ENCODE data around the gene NR1D2.

NR1D2 gene

GRCh38 chr3:23948761-23949160 is 3.7 kb downstream of the NR1D2 start:
- no peaks in the 10 kb centered on the region for H3K36me3 ChIP-seq (ENCODE audit: control insufficient read depth in 2 of 2, insufficient read depth in 2 of 2, low read length in 2 of 2)
- no peak overlapping the region for H3K4me3 ChIP-seq (ENCODE audit: low read length in 2 of 2)
- no peaks in the 10 kb centered on the region for H3K27me3 ChIP-seq (ENCODE audit: control insufficient read depth in 1 of 2, insufficient read depth in 2 of 2, low read length in 2 of 2)
- H3K4me1 ChIP-seq (ENCODE audit: control insufficient read depth, insufficient read depth, low read length) = peaks cover 41% of the 10 kb centered on the region
- H3K9ac ChIP-seq (ENCODE audit: low read length in 2 of 2) = no peak overlapping the region
- H3K27ac ChIP-seq (ENCODE audit: low read length) = no peak overlapping the region
- no peaks in the 10 kb centered on the region for H3K9me3 ChIP-seq (ENCODE audit: control insufficient read depth in 2 of 2, low read length in 2 of 2)

GRCh38 chr3:23949784-23950183 is 4.7 kb downstream of the NR1D2 start:
- H3K4me3 ChIP-seq (ENCODE audit: low read length in 2 of 2) = peak overlapping the region; percentile 31 to 46
- H3K27ac ChIP-seq (ENCODE audit: low read length) = no peak overlapping the region

GRCh38 chr3:23950293-23950692 is 5.2 kb downstream of the NR1D2 start:
- Histone ChIP-seq H3K9ac (ENCODE audit: low read length in 2 of 2) (peak overlapping the region in 1 of 2 donors; percentile 45), H3K4me1 (ENCODE audit: control insufficient read depth, insufficient read depth, low read length) (peaks cover 44% of the 10 kb centered on the region), H3K27me3 (ENCODE audit: control insufficient read depth in 1 of 2, insufficient read depth in 2 of 2, low read length in 2 of 2) (no peaks in the 10 kb centered on the region), H3K4me3 (ENCODE audit: low read length in 2 of 2) (peak overlapping the region; percentile 26 to 31), H3K36me3 (ENCODE audit: control insufficient read depth in 2 of 2, insufficient read depth in 2 of 2, low read length in 2 of 2) (peaks cover 0 to 3% of the 10 kb centered on the region in 2 donors), H3K27ac (ENCODE audit: low read length) (no peak overlapping the region), H3K9me3 (ENCODE audit: control insufficient read depth in 2 of 2, low read length in 2 of 2) (no peaks in the 10 kb centered on the region)

More at GRCh38 chr3:23949784-23950183, 4.7 kb downstream of the NR1D2 start:
- peaks cover 44% of the 10 kb centered on the region for H3K4me1 ChIP-seq (ENCODE audit: control insufficient read depth, insufficient read depth, low read length)
- H3K27me3 ChIP-seq (ENCODE audit: control insufficient read depth in 1 of 2, insufficient read depth in 2 of 2, low read length in 2 of 2) = no peaks in the 10 kb centered on the region
- H3K9ac ChIP-seq (ENCODE audit: low read length in 2 of 2) = peak overlapping the region in 1 of 2 donors; percentile 45
- H3K9me3 ChIP-seq (ENCODE audit: control insufficient read depth in 2 of 2, low read length in 2 of 2) = no peaks in the 10 kb centered on the region
- no peaks in the 10 kb centered on the region for H3K36me3 ChIP-seq (ENCODE audit: control insufficient read depth in 2 of 2, insufficient read depth in 2 of 2, low read length in 2 of 2)

- peaks cover 30% of the 10 kb centered on the region for H3K4me1 ChIP-seq (ENCODE audit: control insufficient read depth, insufficient read depth, low read length)
- no peak overlapping the region for H3K4me3 ChIP-seq (ENCODE audit: low read length in 2 of 2)
- no peaks in the 10 kb centered on the region for H3K27me3 ChIP-seq (ENCODE audit: control insufficient read depth in 1 of 2, insufficient read depth in 2 of 2, low read length in 2 of 2)
- H3K9me3 ChIP-seq (ENCODE audit: control insufficient read depth in 2 of 2, low read length in 2 of 2) = no peaks in the 10 kb centered on the region
- H3K36me3 ChIP-seq (ENCODE audit: control insufficient read depth in 2 of 2, insufficient read depth in 2 of 2, low read length in 2 of 2) = peaks cover 2 to 3% of the 10 kb centered on the region in 2 donors
- H3K9ac ChIP-seq (ENCODE audit: low read length in 2 of 2) = no peak overlapping the region
- no peak overlapping the region for H3K27ac ChIP-seq (ENCODE audit: low read length)
Measured at GRCh38 chr3:23952646-23953045, 7.6 kb downstream of the NR1D2 start.

GRCh38 chr3:23953523-23953922 is 8.4 kb downstream of the NR1D2 start:
- Histone ChIP-seq H3K4me3 (ENCODE audit: low read length in 2 of 2) (no peak overlapping the region), H3K27me3 (ENCODE audit: control insufficient read depth in 1 of 2, insufficient read depth in 2 of 2, low read length in 2 of 2) (no peaks in the 10 kb centered on the region), H3K36me3 (ENCODE audit: control insufficient read depth in 2 of 2, insufficient read depth in 2 of 2, low read length in 2 of 2) (peaks cover 6 to 7% of the 10 kb centered on the region in 2 donors), H3K27ac (ENCODE audit: low read length) (no peak overlapping the region), H3K4me1 (ENCODE audit: control insufficient read depth, insufficient read depth, low read length) (peaks cover 23% of the 10 kb centered on the region), H3K9me3 (ENCODE audit: control insufficient read depth in 2 of 2, low read length in 2 of 2) (no peaks in the 10 kb centered on the region), H3K9ac (ENCODE audit: low read length in 2 of 2) (no peak overlapping the region)

- Histone ChIP-seq H3K27ac (ENCODE audit: low read length) (no peak overlapping the region), H3K36me3 (ENCODE audit: control insufficient read depth in 2 of 2, insufficient read depth in 2 of 2, low read length in 2 of 2) (peaks cover 6 to 7% of the 10 kb centered on the region in 2 donors), H3K27me3 (ENCODE audit: control insufficient read depth in 1 of 2, insufficient read depth in 2 of 2, low read length in 2 of 2) (no peaks in the 10 kb centered on the region), H3K9ac (ENCODE audit: low read length in 2 of 2) (no peak overlapping the region), H3K4me1 (ENCODE audit: control insufficient read depth, insufficient read depth, low read length) (peaks cover 23% of the 10 kb centered on the region), H3K4me3 (ENCODE audit: low read length in 2 of 2) (no peak overlapping the region), H3K9me3 (ENCODE audit: control insufficient read depth in 2 of 2, low read length in 2 of 2) (no peaks in the 10 kb centered on the region)
Measured at GRCh38 chr3:23954144-23954543, 9.1 kb downstream of the NR1D2 start.

GRCh38 chr3:23956701-23957100 is 11.6 kb downstream of the NR1D2 start:
- H3K27ac ChIP-seq (ENCODE audit: low read length) = no peak overlapping the region
- H3K4me1 ChIP-seq (ENCODE audit: control insufficient read depth, insufficient read depth, low read length) = peaks cover 8% of the 10 kb centered on the region
- H3K9ac ChIP-seq (ENCODE audit: low read length in 2 of 2) = no peak overlapping the region
- peaks cover 10 to 12% of the 10 kb centered on the region in 2 donors for H3K36me3 ChIP-seq (ENCODE audit: control insufficient read depth in 2 of 2, insufficient read depth in 2 of 2, low read length in 2 of 2)
- no peaks in the 10 kb centered on the region for H3K27me3 ChIP-seq (ENCODE audit: control insufficient read depth in 1 of 2, insufficient read depth in 2 of 2, low read length in 2 of 2)
- no peaks in the 10 kb centered on the region for H3K9me3 ChIP-seq (ENCODE audit: control insufficient read depth in 2 of 2, low read length in 2 of 2)
- H3K4me3 ChIP-seq (ENCODE audit: low read length in 2 of 2) = no peak overlapping the region

- H3K27me3 ChIP-seq (ENCODE audit: control insufficient read depth in 1 of 2, insufficient read depth in 2 of 2, low read length in 2 of 2) = no peaks in the 10 kb centered on the region
- no peak overlapping the region for H3K9ac ChIP-seq (ENCODE audit: low read length in 2 of 2)
- no peak overlapping the region for H3K4me3 ChIP-seq (ENCODE audit: low read length in 2 of 2)
- H3K27ac ChIP-seq (ENCODE audit: low read length) = no peak overlapping the region
- no peaks in the 10 kb centered on the region for H3K9me3 ChIP-seq (ENCODE audit: control insufficient read depth in 2 of 2, low read length in 2 of 2)
- peaks cover 22 to 24% of the 10 kb centered on the region in 2 donors for H3K36me3 ChIP-seq (ENCODE audit: control insufficient read depth in 2 of 2, insufficient read depth in 2 of 2, low read length in 2 of 2)
- no peaks in the 10 kb centered on the region for H3K4me1 ChIP-seq (ENCODE audit: control insufficient read depth, insufficient read depth, low read length)
Measured at GRCh38 chr3:23959135-23959900, 14.2 kb downstream of the NR1D2 start.

GRCh38 chr3:23960649-23961048 is 15.6 kb downstream of the NR1D2 start:
- no peaks in the 10 kb centered on the region for H3K9me3 ChIP-seq (ENCODE audit: control insufficient read depth in 2 of 2, low read length in 2 of 2)
- H3K9ac ChIP-seq (ENCODE audit: low read length in 2 of 2) = no peak overlapping the region
- H3K36me3 ChIP-seq (ENCODE audit: control insufficient read depth in 2 of 2, insufficient read depth in 2 of 2, low read length in 2 of 2) = peaks cover 21 to 25% of the 10 kb centered on the region in 2 donors
- no peak overlapping the region for H3K4me3 ChIP-seq (ENCODE audit: low read length in 2 of 2)
- H3K4me1 ChIP-seq (ENCODE audit: control insufficient read depth, insufficient read depth, low read length) = no peaks in the 10 kb centered on the region
- H3K27ac ChIP-seq (ENCODE audit: low read length) = no peak overlapping the region
- no peaks in the 10 kb centered on the region for H3K27me3 ChIP-seq (ENCODE audit: control insufficient read depth in 1 of 2, insufficient read depth in 2 of 2, low read length in 2 of 2)

GRCh38 chr3:23961066-23961465 is 16.0 kb downstream of the NR1D2 start:
- Histone ChIP-seq H3K27ac (ENCODE audit: low read length) (no peak overlapping the region), H3K4me1 (ENCODE audit: control insufficient read depth, insufficient read depth, low read length) (no peaks in the 10 kb centered on the region), H3K36me3 (ENCODE audit: control insufficient read depth in 2 of 2, insufficient read depth in 2 of 2, low read length in 2 of 2) (peaks cover 21 to 27% of the 10 kb centered on the region in 2 donors), H3K27me3 (ENCODE audit: control insufficient read depth in 1 of 2, insufficient read depth in 2 of 2, low read length in 2 of 2) (no peaks in the 10 kb centered on the region), H3K4me3 (ENCODE audit: low read length in 2 of 2) (no peak overlapping the region), H3K9me3 (ENCODE audit: control insufficient read depth in 2 of 2, low read length in 2 of 2) (no peaks in the 10 kb centered on the region), H3K9ac (ENCODE audit: low read length in 2 of 2) (no peak overlapping the region)

GRCh38 chr3:23961913-23962312 is 16.8 kb downstream of the NR1D2 start:
- no peak overlapping the region for H3K27ac ChIP-seq (ENCODE audit: low read length)
- H3K9ac ChIP-seq (ENCODE audit: low read length in 2 of 2) = no peak overlapping the region
- no peaks in the 10 kb centered on the region for H3K27me3 ChIP-seq (ENCODE audit: control insufficient read depth in 1 of 2, insufficient read depth in 2 of 2, low read length in 2 of 2)
- no peaks in the 10 kb centered on the region for H3K4me1 ChIP-seq (ENCODE audit: control insufficient read depth, insufficient read depth, low read length)
- peaks cover 21 to 27% of the 10 kb centered on the region in 2 donors for H3K36me3 ChIP-seq (ENCODE audit: control insufficient read depth in 2 of 2, insufficient read depth in 2 of 2, low read length in 2 of 2)
- no peaks in the 10 kb centered on the region for H3K9me3 ChIP-seq (ENCODE audit: control insufficient read depth in 2 of 2, low read length in 2 of 2)
- no peak overlapping the region for H3K4me3 ChIP-seq (ENCODE audit: low read length in 2 of 2)
